ENCODE measurements around the gene KAZN.

KAZN gene

DNA sequence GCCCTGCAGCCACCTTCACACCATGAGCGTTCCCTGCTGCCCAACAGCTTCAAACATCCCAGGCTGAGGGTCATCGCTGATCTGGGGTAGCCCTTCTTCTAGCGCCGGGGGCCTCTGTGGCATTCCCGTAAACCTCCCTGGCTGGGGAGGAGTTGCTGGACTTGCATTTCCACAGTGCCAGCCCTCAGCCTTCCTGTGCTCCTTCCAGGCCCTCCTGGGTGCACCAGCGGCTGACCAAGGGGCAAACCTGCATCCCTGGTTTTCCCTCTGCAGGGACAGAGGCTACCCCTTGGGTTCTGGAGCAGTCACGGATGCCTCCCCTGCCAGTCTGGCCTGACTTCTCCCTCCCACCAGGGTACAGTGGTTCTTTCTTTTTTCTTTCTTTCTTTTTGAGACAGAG lies 336.4 kb downstream of the KAZN start:
- no peak for DNase-seq (ENCODE audit: low read depth in 2 of 2)

DNA sequence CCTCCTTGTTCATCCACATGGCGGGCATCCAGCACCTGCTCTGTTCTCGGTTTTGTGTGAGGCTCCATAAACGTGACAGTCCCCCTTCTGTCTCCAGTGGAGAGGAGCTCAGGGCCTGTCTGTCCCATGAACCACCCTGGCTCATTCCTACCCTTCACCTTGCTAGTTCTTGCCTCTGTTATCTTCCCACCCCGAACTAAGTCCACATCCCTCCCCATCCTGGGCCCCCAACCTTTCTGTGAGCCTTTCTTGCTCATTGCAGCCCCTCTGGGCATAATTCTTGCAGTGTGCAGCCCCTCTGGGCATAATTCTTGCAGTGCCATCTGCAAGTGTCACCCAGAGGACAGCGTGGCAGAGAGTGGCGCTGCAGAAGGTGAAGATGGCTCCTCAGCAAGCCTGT lies 338.3 kb downstream of the KAZN start:
- no peak for DNase-seq (ENCODE audit: low read depth in 2 of 2)

- DNase-seq (ENCODE audit: low read depth in 2 of 2): no peak
Measured at GRCh38 chr1:14937288-14937949, 338.9 kb downstream of the KAZN start.

GRCh38 chr1:14939527-14940284 lies 341.2 kb downstream of the KAZN start:
- DNase-seq (ENCODE audit: low read depth in 2 of 2): no peak

- no peak for DNase-seq (ENCODE audit: low read depth in 2 of 2)
Measured at GRCh38 chr1:14940285-14940870, 341.9 kb downstream of the KAZN start.

DNA sequence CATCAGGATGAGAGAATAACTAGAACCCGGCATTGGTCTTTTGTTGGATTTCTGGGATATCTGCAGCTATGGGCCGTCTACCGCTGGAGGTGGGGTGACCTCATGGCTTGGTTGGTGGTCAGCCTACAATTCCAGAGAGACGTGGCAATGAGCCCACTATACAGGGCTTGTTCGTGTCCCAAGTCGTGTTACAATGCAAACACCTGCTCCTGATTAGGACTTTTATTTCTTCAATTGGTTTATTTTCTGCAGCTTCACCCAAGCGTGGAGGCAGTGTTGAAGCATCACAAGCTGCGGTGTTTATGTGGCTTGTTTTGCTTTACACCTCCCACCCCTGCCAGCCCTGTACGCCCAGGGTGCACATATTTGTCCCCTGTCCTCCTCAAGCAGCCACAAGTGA lies 343.4 kb downstream of the KAZN start:
- DNase-seq (ENCODE audit: low read depth in 2 of 2): no peak

- no peak for DNase-seq (ENCODE audit: low read depth in 2 of 2)
Measured at GRCh38 chr1:14944471-14944985, 346.0 kb downstream of the KAZN start.

- no peak for DNase-seq (ENCODE audit: low read depth in 2 of 2)
Measured at GRCh38 chr1:14945132-14946010, 346.9 kb downstream of the KAZN start.

- no peak for DNase-seq (ENCODE audit: low read depth in 2 of 2)
Measured at GRCh38 chr1:14946011-14946359, 347.5 kb downstream of the KAZN start.

- no peak for DNase-seq (ENCODE audit: low read depth in 2 of 2)
Measured at GRCh38 chr1:14946684-14947238, 348.3 kb downstream of the KAZN start.

GRCh38 chr1:14947421-14947820 lies 348.9 kb downstream of the KAZN start:
- DNase-seq (ENCODE audit: low read depth in 2 of 2): no peak

DNA sequence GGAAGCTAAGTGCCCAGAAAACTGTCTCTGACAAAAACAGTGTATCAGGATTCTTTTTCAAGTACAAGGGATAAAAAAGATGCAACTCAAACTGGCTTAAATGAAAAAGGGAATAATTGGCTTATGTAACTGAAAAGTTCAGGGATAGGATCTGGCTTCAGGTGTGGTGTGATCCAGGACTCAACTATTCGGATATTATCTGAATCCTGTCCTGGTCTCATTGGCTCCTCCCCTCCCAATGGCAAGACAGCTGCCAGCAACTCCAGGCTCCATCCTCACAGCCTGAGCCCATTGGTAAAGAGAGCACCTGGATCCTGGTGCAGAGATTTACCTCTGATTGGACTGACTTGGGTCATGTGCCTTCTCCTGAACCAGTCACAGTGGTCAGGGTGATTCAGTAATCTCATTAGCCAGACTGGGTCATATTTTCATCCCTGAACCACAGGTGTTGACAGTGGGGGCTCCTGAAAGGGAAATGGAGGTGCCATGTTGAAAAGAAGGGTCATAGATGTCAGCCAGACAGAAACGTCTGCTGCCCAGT lies 349.7 kb downstream of the KAZN start:
- no peak for DNase-seq (ENCODE audit: low read depth in 2 of 2)

GRCh38 chr1:14949270-14949835 lies 350.9 kb downstream of the KAZN start:
- DNase-seq (ENCODE audit: low read depth in 2 of 2): no peak

GRCh38 chr1:14949836-14950713 lies 351.6 kb downstream of the KAZN start:
- DNase-seq (ENCODE audit: low read depth in 2 of 2): no peak

GRCh38 chr1:14951766-14952165 lies 353.3 kb downstream of the KAZN start:
- DNase-seq (ENCODE audit: low read depth in 2 of 2): no peak

GRCh38 chr1:14952626-14953314 lies 354.3 kb downstream of the KAZN start:
- DNase-seq (ENCODE audit: low read depth in 2 of 2): no peak

GRCh38 chr1:14954210-14954609 lies 355.7 kb downstream of the KAZN start:
- DNase-seq (ENCODE audit: low read depth in 2 of 2): no peak

DNA sequence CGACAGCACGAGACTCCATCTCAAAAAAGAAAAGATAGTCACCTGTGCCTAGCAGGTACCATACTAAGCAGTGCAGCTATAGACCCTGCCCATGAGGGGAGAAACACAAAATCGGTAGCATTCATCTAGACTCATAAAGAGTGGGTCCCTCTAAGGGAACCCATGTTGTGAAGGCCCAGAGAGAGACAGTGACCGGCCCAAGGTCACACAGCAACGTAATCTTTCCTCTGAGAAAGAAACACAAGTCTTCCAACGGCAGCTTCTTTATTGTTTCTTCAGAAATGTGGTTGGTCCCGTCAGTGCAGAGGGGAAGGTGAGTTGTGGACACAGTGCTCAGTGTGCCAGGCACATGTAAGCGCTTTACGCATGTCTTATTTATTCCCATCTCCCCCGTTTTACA lies 356.4 kb downstream of the KAZN start:
- DNase-seq (ENCODE audit: low read depth in 2 of 2): no peak

- no peak for DNase-seq (ENCODE audit: low read depth in 2 of 2)
Measured at GRCh38 chr1:14955402-14955801, 356.9 kb downstream of the KAZN start.
